Islet of Langerhans (tissue), 1 donor: ENCODE results near the gene HMX2.

Experiments used
- FAIRE-seq: peaks from one replicate; lab custom pipeline; 2011; peaks lifted over from hg19 to GRCh38; lab: Jason Lieb, UNC

Gene HMX2

GRCh38 chr10:123139165-123139520 lies 8.8 kb upstream of the HMX2 start:
- FAIRE-seq = no peak

- no peak for FAIRE-seq
These were observed 8.3 kb upstream of the HMX2 start for GRCh38 chr10:123139521-123140163.

DNA sequence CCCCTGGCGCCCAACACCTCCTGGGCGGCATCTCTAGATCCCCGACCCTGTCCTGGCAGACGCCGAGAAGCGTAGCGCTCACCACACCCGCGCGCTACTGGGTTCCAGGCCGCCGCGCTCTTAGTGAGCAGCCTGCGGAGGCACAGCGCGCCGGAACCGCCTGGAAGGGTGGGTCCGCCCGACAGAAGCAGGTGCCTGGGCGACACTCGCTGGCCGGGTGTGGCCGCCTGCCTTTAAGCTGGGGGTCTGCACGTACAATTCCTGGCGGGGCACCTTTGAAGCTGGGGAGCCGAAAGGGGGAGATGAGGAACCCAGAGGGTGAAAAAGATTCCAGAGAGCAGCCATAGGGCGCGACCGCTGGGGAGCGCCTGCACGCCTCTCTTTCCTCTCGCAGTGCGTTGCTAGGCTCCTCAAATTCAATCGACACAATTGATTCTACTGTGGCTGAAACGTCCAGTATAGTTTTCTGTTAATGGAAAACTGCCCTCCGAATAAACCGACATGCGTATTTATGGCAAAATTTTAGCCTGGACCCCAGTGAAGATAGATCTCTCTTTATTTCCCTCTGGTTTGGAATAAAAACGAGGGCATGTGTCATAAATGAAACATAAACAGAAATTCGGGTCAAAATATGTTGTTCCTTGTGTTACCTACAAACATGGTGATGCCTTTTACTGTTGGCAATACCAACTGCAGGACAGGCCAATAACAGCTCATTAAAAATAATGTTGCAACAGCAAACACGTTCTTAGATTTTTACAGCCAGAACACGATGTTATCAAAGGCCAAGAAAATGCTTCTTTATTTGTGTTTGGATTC lies 7.6 kb upstream of the HMX2 start:
- FAIRE-seq = no peak

GRCh38 chr10:123140983-123141390 lies 6.9 kb upstream of the HMX2 start:
- no peak for FAIRE-seq

- no peak for FAIRE-seq
These were observed 5.9 kb upstream of the HMX2 start for GRCh38 chr10:123141791-123142700.

DNA sequence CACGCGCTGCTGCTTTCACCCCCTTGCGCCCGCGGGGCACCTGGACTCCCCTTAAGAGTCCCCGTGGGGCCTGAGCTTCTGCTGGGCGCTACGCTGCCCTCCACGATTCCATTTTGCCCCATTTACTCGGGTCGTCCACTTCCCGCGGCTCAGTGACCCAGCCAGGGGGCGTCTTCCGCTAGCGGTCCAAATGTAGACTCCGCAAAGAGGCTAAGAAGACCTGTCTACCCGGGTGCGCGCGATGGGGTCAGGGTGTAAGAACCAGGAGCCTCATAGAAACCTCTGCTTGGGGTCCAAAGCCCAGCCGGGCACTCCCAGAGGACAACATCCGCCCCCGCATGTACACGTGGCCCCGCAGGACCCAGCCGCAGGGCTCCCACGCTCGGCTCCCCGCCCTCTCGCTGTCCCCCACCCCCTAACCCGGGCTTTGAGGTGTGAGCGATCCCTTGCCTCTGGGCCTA lies 5.2 kb upstream of the HMX2 start:
- no peak for FAIRE-seq

GRCh38 chr10:123143162-123143824 lies 4.6 kb upstream of the HMX2 start:
- no peak for FAIRE-seq

- FAIRE-seq = no peak
These were observed 4.1 kb upstream of the HMX2 start for GRCh38 chr10:123143825-123144168.

DNA sequence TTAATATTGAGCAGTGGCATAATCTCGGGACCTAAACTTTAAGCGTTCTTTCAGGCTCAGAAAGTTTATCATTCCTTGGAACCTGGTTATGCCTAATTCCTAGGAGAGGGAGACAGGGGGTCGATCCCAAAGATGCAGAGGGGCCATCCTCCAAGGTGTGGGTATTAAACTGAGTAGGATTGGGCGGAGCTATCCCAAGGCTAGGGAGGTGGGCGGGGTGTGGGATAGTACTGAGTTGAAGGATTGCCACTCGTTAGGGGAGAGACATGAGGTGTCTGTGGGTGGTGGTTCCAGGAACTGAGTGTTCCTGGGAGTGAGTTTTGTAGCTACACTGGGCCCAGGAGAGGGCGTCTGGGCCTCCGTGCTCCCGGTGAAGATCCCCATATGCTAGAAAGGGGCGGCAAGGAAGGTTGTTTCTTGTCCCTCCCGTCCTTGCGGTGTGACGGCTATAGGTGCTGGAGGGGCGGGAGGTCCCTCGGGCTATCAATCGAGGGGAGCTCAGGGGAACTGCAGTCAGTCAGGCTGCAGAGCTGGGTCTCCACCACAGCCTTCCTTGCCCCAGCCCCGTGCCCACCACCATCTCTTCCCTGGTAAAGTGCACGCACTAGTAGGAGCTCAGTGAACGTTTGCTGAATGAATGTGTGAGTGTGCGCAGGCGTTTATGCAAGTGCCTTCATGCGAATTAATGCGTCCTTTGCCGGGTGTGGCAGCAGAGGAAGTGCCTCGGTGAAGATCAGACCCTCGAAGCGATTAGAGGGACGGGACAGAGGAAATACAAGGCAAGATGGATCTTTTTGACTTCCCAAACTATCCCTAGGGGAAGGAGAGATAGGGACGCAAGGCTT lies 3.0 kb upstream of the HMX2 start:
- no peak for FAIRE-seq

DNA sequence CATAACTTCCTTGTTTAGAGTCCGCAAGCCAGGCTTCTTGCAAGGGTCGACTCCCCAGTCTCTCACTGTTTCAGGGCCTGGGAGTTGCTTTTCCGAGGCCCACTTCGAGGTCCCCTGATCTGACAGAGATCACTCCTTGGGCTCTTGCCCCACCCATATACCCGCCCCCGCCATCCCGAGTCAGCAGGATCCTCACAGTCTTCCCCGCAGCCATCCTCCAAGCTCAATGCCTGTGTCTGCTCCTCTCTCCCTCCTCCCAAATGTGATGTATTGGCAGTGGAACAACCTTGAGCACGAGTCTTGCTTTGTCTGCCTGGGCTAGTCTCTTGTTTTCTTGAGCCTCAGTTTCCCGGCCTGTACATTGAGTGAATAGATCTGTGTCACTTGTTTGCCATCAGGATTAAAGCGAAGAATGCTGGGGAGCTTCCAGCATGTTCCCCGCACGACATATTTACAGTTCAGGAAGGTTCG lies 2.4 kb upstream of the HMX2 start:
- no peak for FAIRE-seq

DNA sequence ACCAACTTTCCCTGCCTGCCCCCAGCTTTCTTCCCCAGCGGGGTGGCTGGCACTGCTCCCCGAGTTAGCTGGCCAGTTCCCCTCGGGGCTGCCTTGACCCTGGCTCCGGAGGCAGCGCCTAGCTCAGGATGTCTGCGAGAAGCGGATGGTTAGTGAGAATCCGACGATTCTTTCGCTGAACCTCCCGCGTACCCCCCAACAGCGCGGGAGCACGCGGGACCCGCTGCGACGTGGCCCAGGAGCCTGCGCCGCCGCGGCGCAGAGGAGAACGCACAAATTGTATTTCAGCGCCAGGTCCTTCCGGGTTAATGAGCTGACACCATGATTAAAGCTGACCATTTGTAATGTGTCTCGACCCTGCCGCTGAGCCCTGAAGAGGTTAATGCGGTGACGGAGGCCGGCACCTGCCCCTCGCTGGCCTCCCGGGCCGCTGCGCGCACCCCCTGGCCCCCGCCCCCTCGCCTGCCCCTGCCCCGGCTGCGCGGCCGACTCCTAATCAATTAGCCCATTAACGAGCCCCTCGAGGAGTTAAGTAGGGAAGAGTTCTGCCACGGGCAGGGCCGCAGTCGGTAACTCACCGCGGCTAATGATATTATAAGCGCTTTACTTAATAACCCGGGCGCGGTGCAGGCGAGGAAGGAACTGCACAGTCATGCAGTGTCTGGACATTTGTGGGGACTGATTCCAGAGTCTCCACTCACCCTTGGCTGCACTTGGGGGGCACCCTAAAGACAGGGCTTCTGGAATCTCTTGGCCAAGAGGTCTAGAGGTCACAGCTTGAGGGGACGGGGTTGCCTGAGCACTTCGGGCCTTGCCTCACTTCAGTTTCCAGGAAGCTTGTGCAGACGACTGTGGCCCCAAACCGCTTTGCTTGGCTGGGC lies 1.7 kb upstream of the HMX2 start:
- FAIRE-seq = no peak

- no peak for FAIRE-seq
These were observed 872 bp upstream of the HMX2 start for GRCh38 chr10:123146894-123147634.

DNA sequence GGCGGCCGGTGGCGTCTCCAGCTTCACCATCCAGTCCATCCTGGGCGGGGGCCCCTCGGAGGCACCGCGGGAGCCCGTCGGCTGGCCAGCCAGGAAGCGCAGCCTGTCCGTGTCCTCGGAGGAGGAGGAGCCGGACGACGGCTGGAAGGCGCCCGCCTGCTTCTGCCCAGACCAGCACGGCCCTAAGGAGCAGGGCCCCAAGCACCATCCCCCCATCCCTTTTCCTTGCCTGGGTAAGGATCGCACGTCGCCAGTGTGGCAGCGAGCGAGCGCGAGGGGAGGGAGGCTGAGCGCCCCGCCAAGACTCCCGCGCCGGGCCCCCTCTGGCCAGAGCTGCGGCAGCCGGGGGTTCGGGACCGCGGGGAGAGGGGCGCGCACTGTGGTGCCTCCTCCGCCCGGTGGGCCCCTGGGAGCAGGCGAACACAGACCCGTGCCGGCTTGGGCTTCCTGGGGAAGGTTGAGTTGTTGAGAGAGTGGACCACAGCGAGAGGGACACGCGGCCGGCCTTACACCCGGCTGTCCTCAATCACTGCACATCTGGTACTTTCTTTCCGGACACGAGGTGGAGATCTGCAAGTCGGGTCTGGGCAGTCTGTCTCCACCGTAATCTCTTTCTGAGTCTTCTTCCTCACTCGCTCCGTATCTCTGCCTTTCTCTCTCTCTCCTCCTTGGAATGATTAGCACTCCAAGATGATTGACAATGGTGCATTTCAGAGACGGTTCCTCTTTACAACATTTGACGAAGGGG lies 652 bp downstream of the HMX2 start:
- no peak for FAIRE-seq

DNA sequence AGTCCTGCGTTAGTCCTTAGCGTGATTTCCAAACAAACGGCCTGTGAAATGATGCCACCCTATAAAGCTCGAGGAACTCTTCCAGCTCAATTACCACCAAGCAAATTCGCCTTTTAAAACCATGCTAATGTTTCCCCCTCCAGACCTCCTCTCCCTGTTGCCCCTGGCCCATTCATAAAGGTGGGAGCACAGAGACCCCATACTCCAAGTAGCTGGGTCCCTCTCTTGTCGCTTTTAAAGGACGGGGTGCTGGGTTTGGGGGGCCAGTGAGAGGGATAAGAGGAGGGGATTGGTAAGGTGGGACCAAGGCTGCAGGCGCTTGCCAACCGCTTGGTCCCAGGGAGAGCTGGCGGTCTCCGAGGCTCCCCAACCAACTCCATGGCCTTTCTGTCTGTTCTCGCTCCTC lies 1.2 kb downstream of the HMX2 start:
- no peak for FAIRE-seq

DNA sequence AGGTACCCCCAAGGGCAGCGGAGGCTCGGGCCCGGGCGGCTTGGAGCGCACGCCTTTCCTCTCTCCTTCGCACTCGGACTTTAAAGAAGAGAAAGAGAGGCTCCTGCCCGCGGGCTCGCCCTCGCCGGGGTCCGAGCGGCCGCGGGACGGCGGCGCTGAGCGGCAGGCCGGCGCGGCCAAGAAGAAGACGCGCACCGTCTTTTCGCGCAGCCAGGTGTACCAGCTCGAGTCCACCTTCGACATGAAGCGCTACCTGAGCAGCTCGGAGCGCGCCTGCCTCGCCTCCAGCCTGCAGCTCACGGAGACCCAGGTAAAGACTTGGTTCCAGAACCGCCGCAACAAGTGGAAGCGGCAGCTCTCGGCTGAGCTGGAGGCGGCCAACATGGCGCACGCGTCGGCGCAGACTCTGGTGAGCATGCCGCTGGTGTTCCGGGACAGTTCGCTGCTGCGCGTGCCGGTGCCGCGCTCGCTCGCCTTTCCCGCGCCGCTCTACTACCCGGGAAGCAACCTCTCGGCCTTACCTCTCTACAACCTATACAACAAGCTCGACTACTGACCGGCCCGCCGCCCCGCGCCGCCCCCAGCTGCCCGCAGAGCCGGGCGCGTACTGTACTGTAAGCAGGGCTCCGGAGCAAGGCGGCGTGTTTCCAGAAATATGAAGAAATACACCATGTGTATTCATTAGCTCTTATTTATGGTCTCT lies 1.8 kb downstream of the HMX2 start:
- no peak for FAIRE-seq

- FAIRE-seq = no peak
These were observed 2.5 kb downstream of the HMX2 start for GRCh38 chr10:123150271-123150985.

GRCh38 chr10:123150986-123151736 lies 3.2 kb downstream of the HMX2 start:
- FAIRE-seq = no peak
